ENCODE measurements around the gene EYS. TPM values are rescaled to one million over a fixed set of nuclear protein-coding genes. Genes with fewer than 3 reads are reported as not detected.

Gene EYS
- total RNA-seq, 1 experiment from 2014 or later = not detected

DNA sequence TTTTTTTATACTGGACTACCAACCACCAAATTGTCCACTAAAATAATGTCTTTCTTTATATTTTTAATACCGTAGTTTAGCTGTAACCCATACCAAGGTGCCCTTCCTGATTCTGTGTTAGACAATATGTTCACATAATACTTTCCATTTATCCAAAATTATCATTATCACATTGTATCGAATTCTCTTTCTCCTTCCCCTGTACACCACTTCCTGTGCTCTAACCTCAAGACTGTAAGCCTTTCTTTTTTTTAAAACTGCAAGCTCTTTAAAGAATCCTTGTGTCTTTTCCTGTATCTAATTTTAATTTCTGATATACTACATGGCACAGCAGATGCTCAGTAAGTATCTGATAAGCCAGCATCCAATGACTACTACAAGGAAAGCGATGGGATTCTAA lies 917.5 kb downstream of the EYS start:
- Mint-ChIP-seq H3K27me3 (ENCODE audit: insufficient read depth, unreplicated experiment) (no peaks in the 10 kb centered on the region), H3K4me3 (ENCODE audit: unreplicated experiment) (no peak overlapping the region), H3K9me3 (ENCODE audit: unreplicated experiment) (no peaks in the 10 kb centered on the region), H3K4me1 (ENCODE audit: low read depth, unreplicated experiment) (no peaks in the 10 kb centered on the region), H3K36me3 (ENCODE audit: insufficient read depth, unreplicated experiment) (no peaks in the 10 kb centered on the region), H3K27ac (ENCODE audit: unreplicated experiment) (no peak overlapping the region)
- ChIA-PET POLR2A (no interaction called here), CTCF (no interaction called here)
- TF ChIP-seq, protein P1, sequence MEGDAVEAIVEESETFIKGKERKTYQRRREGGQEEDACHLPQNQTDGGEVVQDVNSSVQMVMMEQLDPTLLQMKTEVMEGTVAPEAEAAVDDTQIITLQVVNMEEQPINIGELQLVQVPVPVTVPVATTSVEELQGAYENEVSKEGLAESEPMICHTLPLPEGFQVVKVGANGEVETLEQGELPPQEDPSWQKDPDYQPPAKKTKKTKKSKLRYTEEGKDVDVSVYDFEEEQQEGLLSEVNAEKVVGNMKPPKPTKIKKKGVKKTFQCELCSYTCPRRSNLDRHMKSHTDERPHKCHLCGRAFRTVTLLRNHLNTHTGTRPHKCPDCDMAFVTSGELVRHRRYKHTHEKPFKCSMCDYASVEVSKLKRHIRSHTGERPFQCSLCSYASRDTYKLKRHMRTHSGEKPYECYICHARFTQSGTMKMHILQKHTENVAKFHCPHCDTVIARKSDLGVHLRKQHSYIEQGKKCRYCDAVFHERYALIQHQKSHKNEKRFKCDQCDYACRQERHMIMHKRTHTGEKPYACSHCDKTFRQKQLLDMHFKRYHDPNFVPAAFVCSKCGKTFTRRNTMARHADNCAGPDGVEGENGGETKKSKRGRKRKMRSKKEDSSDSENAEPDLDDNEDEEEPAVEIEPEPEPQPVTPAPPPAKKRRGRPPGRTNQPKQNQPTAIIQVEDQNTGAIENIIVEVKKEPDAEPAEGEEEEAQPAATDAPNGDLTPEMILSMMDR (IDR thresholded peaks at IDR 0.05; ENCODE audit: insufficient read depth in 1 of 2, low read depth in 1 of 2, low read length in 1 of 2, severe bottlenecking in 1 of 2, unreplicated experiment in 1 of 2) = no peak
- no peaks in the 10 kb centered on the region for H3K9me3 ChIP-seq
- H3K27me3 ChIP-seq (replicated peaks; ENCODE audit: control insufficient read depth, insufficient read depth, low read length) = no peaks in the 10 kb centered on the region
- H3K4me1 ChIP-seq = no peaks in the 10 kb centered on the region
- H3K4me3 ChIP-seq (ENCODE audit: low read depth, low read length) = no peak overlapping the region
- DNase-seq = no peak
- intact Hi-C loops (cut with micrococcal nuclease; ENCODE audit: unreplicated experiment) = no loop called here
- BruUV-seq (replicated peaks) = no TSS peak
- H3K36me3 ChIP-seq (ENCODE audit: control insufficient read depth, insufficient read depth, low read length) = no peaks in the 10 kb centered on the region

DNA sequence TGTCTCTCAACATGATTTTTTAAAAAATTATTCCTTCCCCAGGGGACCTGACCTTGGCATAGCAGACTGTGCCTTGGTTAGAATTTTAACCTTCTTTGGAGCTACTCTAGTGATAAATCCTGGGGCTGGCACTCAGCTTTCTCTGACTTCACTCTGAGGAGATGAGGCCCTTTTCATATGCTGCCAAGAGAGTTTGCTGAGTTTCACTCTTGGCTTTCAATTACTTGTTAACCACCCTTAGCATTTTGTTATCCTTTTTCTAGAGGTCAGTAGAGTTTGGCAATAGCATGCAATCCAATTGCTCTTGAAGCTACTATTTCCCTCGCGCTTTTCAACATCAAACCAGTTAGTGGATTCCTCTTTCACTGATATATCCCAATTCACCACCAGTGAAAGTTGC lies 920.3 kb downstream of the EYS start:
- no TSS peak for BruUV-seq (replicated peaks)
- Mint-ChIP-seq H3K36me3 (ENCODE audit: insufficient read depth, unreplicated experiment) (no peaks in the 10 kb centered on the region), H3K4me1 (ENCODE audit: low read depth, unreplicated experiment) (no peaks in the 10 kb centered on the region), H3K9me3 (ENCODE audit: unreplicated experiment) (no peaks in the 10 kb centered on the region), H3K27ac (ENCODE audit: unreplicated experiment) (no peak overlapping the region), H3K27me3 (ENCODE audit: insufficient read depth, unreplicated experiment) (no peaks in the 10 kb centered on the region), H3K4me3 (ENCODE audit: unreplicated experiment) (no peak overlapping the region)
- H3K4me1 ChIP-seq = no peaks in the 10 kb centered on the region
- H3K4me3 ChIP-seq (ENCODE audit: low read depth, low read length) = no peak overlapping the region
- no peak for DNase-seq
- H3K9me3 ChIP-seq = no peaks in the 10 kb centered on the region
- no peaks in the 10 kb centered on the region for H3K36me3 ChIP-seq (ENCODE audit: control insufficient read depth, insufficient read depth, low read length)
- TF ChIP-seq, protein P1 (IDR thresholded peaks at IDR 0.05; ENCODE audit: insufficient read depth in 1 of 2, low read depth in 1 of 2, low read length in 1 of 2, severe bottlenecking in 1 of 2, unreplicated experiment in 1 of 2) = no peak
- ChIA-PET POLR2A (interaction anchor here (0.7 kb wide), 1 partner anchor 1863 kb away, joined by 4 read pairs; no protein-coding TSS in a partner anchor), CTCF (interaction anchor here (0.6 kb wide), 1 partner anchor 307 kb away, joined by 5 read pairs; no protein-coding TSS in a partner anchor)
- no peaks in the 10 kb centered on the region for H3K27me3 ChIP-seq (replicated peaks; ENCODE audit: control insufficient read depth, insufficient read depth, low read length)
- intact Hi-C loops (cut with micrococcal nuclease; ENCODE audit: unreplicated experiment) = no loop called here

DNA sequence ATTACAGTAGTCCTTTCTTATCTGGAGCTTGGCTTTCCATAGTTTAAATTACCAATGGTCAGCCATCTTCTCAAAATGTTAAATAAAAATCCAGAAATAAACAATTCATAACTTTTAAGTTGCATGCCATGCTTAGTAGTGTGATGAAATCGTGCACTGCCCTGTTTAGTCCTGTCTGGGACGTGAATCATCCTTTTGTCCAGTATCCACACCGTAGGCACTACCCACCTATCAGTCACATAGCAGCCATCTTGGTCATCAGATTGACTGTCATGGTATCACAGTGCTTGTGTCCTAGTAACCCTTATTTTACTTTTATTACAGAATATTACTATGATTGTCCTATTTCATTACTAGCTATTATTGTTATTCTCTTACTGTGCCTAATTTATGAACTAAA lies 924.1 kb downstream of the EYS start:
- Mint-ChIP-seq H3K4me1 (ENCODE audit: low read depth, unreplicated experiment) (no peaks in the 10 kb centered on the region), H3K9me3 (ENCODE audit: unreplicated experiment) (no peaks in the 10 kb centered on the region), H3K4me3 (ENCODE audit: unreplicated experiment) (no peak overlapping the region), H3K36me3 (ENCODE audit: insufficient read depth, unreplicated experiment) (no peaks in the 10 kb centered on the region), H3K27me3 (ENCODE audit: insufficient read depth, unreplicated experiment) (no peaks in the 10 kb centered on the region), H3K27ac (ENCODE audit: unreplicated experiment) (no peak overlapping the region)
- Histone ChIP-seq H3K4me3 (ENCODE audit: low read depth, low read length) (no peak overlapping the region), H3K27me3 (replicated peaks; ENCODE audit: control insufficient read depth, insufficient read depth, low read length) (no peaks in the 10 kb centered on the region), H3K9me3 (no peaks in the 10 kb centered on the region), H3K4me1 (no peaks in the 10 kb centered on the region), H3K36me3 (ENCODE audit: control insufficient read depth, insufficient read depth, low read length) (no peaks in the 10 kb centered on the region)
- no peak for DNase-seq
- BruUV-seq (replicated peaks) = no TSS peak
- ChIA-PET CTCF (no interaction called here), POLR2A (no interaction called here)
- TF ChIP-seq, protein P1 (IDR thresholded peaks at IDR 0.05; ENCODE audit: insufficient read depth in 1 of 2, low read depth in 1 of 2, low read length in 1 of 2, severe bottlenecking in 1 of 2, unreplicated experiment in 1 of 2) = no peak
- intact Hi-C loops (cut with micrococcal nuclease; ENCODE audit: unreplicated experiment) = no loop called here

Measured in Caco-2 (cell line).